Fibroblast of pulmonary artery (primary cell): ENCODE results near the gene KLK3.
"Not testable (repeated sequence)": the region's sequence is repeated elsewhere in the genome, so short reads cannot be mapped to it uniquely, and the experiment has no call there.

Experiments
- DNase-seq: peaks from one replicate; pipeline ENCODE4 v3.0.0-alpha.2; 2010; ENCODE audit warnings: low read depth
- H3K4me3 ChIP-seq: replicated peaks from 2 replicates; pipeline ENCODE4 v1.5.1; 2011; ENCODE audit warnings: low read depth, mild to moderate bottlenecking, control low read depth, low read length, moderate library complexity
- TF ChIP-seq, protein P1 (sequence below): IDR thresholded peaks from 2 replicates; pipeline ENCODE4 v1.5.1; 2011; ENCODE audit warnings: mild to moderate bottlenecking, control low read depth, low read length, inconsistent platforms; ENCODE audit errors: missing control alignments

Gene KLK3

DNA sequence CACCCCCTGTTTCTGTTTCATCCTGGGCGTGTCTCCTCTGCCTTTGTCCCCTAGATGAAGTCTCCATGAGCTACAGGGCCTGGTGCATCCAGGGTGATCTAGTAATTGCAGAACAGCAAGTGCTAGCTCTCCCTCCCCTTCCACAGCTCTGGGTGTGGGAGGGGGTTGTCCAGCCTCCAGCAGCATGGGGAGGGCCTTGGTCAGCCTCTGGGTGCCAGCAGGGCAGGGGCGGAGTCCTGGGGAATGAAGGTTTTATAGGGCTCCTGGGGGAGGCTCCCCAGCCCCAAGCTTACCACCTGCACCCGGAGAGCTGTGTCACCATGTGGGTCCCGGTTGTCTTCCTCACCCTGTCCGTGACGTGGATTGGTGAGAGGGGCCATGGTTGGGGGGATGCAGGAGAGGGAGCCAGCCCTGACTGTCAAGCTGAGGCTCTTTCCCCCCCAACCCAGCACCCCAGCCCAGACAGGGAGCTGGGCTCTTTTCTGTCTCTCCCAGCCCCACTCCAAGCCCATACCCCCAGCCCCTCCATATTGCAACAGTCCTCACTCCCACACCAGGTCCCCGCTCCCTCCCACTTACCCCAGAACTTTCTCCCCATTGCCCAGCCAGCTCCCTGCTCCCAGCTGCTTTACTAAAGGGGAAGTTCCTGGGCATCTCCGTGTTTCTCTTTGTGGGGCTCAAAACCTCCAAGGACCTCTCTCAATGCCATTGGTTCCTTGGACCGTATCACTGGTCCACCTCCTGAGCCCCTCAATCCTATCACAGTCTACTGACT is at the start of gene KLK3:
Gene KLK3, plus strand, starts transcription at position 280 of the 775 bp plus-strand sequence. Its CDS starts 41 bp downstream, at position 321.
- no peak for DNase-seq
- TF ChIP-seq, protein P1, sequence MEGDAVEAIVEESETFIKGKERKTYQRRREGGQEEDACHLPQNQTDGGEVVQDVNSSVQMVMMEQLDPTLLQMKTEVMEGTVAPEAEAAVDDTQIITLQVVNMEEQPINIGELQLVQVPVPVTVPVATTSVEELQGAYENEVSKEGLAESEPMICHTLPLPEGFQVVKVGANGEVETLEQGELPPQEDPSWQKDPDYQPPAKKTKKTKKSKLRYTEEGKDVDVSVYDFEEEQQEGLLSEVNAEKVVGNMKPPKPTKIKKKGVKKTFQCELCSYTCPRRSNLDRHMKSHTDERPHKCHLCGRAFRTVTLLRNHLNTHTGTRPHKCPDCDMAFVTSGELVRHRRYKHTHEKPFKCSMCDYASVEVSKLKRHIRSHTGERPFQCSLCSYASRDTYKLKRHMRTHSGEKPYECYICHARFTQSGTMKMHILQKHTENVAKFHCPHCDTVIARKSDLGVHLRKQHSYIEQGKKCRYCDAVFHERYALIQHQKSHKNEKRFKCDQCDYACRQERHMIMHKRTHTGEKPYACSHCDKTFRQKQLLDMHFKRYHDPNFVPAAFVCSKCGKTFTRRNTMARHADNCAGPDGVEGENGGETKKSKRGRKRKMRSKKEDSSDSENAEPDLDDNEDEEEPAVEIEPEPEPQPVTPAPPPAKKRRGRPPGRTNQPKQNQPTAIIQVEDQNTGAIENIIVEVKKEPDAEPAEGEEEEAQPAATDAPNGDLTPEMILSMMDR = no peak

DNA sequence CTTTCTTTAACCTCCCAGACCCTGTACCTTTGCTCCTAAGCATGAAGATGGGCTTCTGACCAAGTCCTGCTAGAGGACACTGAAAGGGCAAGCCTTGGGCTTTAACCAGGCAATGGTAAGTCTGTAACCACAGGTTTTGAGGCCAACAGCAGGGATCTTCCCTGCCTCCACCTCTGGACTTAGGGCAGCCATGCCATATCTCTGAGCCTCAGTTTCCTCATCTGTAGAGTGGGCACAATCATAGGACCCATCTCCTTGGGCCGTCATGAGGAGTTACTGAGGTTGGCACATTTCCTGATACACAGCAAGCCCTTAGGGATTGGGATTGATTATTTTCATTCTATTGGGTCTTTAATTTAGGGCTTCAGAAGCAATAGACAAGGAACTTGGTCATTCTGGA is 45.9 kb upstream of the KLK3 start:
- TF ChIP-seq, protein P1 = no peak
- no peak overlapping the region for H3K4me3 ChIP-seq
- DNase-seq = no peak

More for the DNA sequence above, at the start of gene KLK3:
- H3K4me3 ChIP-seq = no peak within 1 kb of the TSS

DNA sequence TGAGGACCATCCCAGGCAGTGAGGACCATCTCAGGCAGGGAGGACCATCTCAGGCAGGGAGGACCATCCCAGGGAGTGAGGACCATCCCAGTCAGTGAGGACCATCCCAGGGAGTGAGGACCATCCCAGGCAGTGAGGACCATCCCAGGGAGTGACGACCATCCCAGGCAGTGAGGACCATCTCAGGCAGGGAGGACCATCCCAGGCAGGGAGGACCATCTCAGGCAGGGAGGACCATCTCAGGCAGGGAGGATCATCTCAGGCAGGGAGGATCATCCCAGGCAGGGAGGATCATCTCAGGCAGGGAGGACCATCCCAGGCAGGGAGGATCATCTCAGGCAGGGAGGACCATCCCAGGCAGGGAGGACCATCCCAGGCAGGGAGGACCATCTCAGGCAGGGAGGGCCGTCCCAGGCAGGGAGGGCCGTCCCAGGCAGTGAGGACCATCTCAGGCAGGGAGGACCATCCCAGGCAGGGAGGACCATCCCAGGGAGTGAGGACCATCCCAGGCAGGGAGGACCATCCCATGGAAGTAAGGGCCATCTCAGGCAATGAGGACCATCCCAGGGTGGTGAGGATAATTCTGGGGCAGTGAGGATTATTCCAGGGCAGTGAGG is 43.0 kb upstream of the KLK3 start:
- H3K4me3 ChIP-seq, DNase-seq: not testable (repeated sequence)

DNA sequence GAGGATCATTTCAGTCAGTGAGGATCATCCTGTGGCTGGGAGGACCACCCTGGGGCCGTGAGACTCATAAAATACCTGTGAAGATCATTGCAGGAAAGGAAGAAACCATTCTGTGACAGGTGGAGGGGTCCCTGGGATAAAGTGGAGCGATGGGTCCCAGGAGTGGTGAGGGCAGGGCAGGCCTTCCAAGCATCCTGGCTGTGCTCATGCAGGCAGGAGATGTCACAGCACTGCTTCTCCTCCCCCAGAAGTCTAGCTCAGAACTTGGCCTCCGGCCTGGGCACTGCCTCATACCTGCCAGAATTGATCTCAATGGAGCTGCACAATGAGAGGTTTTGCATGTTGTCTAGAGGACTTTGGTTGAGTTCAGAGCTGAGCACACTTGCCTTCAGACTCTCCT is 42.2 kb upstream of the KLK3 start:
- no peak overlapping the region for H3K4me3 ChIP-seq
- TF ChIP-seq, protein P1 = no peak
- DNase-seq = no peak

DNA sequence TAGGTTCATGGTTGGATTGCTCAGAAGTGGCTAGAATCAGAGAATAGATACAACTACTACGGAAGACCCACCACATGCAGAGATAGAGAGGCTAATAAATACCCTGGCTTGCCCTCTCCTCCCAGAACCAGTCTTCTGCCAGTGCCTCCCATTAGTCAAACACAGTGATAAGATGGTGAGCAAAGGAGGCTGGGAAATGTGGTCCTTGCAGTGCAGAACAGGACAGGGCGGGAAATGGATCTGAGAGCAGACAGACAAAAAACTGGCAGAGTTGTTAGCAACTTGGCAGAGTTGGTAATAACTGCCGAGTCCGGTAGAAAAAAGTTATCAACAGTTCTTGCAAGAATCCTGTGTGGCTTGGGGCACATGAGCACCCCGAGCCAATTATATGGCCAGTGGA is 39.8 kb upstream of the KLK3 start:
- TF ChIP-seq, protein P1 = no peak
- no peak overlapping the region for H3K4me3 ChIP-seq
- no peak for DNase-seq

DNA sequence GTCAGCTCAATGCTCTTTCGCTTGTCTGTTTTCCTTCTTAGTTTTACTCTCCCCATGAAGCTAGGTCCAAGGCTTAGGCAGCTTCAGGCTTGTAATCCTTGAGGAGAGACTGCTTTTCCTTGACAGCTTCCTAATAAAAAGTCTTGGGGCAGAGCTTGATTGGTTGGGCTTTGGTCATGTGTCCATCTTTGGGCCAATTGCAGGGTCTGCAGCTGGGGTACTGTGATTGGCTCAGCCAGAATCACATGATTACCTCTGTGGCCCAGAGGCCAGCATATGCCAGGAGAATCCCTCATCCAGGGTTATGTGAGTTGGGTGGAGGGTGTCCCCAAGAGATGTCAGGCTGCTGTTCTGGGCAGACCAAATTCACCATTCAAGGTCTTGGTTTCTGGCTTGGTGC is 39.3 kb upstream of the KLK3 start:
- TF ChIP-seq, protein P1 = no peak
- DNase-seq = no peak

DNA sequence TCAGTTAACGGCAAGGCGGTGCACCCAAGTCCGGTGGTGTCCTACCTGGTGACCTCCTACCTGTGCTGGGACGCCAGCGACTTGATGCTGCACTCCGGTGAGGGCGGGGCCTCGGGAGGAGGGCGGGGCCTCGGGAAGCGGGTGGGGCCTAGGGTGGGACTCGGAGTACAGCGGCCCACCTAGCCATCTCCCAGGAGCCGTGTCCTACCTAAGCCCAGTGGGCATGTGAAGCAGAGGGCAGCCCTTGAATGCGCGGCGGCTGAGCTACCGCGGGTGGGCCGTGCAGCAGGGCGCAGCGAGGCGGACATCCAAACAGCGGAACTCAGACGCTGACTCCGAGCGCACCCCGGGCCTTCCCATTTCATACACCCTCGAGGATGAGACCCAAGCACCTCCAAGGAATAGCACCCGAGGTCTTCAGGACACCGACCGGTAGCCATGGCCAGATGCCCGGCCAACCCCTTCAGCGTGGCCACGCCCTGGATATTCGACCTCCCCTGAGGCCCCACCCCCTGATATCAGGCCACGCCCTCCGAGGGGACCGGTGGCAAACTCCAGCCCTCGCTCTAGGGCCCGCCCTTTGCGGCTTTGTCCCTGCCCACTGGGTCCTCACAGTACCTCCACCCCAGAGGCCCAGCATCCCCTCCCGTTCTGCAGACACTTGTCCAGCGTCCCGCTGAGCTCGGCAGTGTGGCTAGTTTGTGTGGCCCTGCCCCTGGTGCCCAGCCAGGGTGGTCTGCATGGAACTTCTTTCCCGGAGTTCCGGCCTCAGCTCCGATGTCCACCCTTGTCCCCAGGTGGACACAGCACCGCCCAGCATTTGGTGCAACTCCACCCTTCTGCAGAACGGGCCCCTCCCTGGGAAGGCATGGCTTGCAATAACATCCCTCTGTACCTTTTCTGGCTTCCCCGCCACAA is 36.5 kb upstream of the KLK3 start:
- TF ChIP-seq, protein P1 = no peak
- H3K4me3 ChIP-seq = peak overlapping the region; percentile 44
- peak; percentile 10 for DNase-seq

More for the DNA sequence above, 39.3 kb upstream of the KLK3 start:
- no peak overlapping the region for H3K4me3 ChIP-seq
